Ovary (tissue), 3 donors: ENCODE measurements around the gene TSPY4.

Experiments used
- CTCF ChIP-seq, 3 donors: fragments of 450-650 bp in 2 of 3; fragments of 200-600 bp in 1 of 3; IDR thresholded peaks; one replicate each; pipeline versions ENCODE4 v1.5.1 to v1.8.0; 2016 to 2022; ENCODE audit warnings: antibody characterized with exemption in 3 of 3, mild to moderate bottlenecking in 1 of 3
- EP300 ChIP-seq: sonication (generic); formaldehyde crosslinking; IDR thresholded peaks from one replicate; pipeline ENCODE4 v1.6.1; 2017; ENCODE audit warnings: antibody characterized with exemption
- POLR2A ChIP-seq: fragments of 450-650 bp; IDR thresholded peaks from one replicate; pipeline ENCODE4 v1.6.1; 2017; ENCODE audit warnings: antibody characterized with exemption, mild to moderate bottlenecking, moderate library complexity
- donor health status: DM: no; HTN: no; CAD: no.

GRCh38 chrY:9320996-9321395, 16.3 kb upstream of the TSPY4 start:
- no peak for TF ChIP-seq POLR2A
- TF ChIP-seq CTCF (IDR thresholded peaks at IDR 0.05), result no peak
- no peak for TF ChIP-seq EP300
